Right atrium auricular region (tissue), 2 donors: Measurements from ENCODE around the gene SMIM38. TPM values are rescaled to one million over a fixed set of nuclear protein-coding genes. Genes with fewer than 3 reads are reported as not detected.

Experiments used
- DNase-seq: peaks from one replicate; pipeline ENCODE4 v3.0.0-alpha.2; 2019; ENCODE audit warnings: low spot score
- H3K27ac ChIP-seq, 2 donors: fragments of 200-600 bp; sonication (generic); 1 replicate in 1 of 2; 2 replicates in 1 of 2; pipeline ENCODE4 v1.5.1; 2016 to 2019
- H3K27me3 ChIP-seq, 2 donors: fragments of 200-600 bp; sonication (generic); one replicate each; pipeline versions ENCODE4 v1.5.1 to v1.6.0; 2017 to 2019
- H3K36me3 ChIP-seq: fragments of 200-600 bp; sonication (generic); one replicate; pipeline ENCODE4 v1.5.1; 2016
- H3K4me1 ChIP-seq, 2 donors: fragments of 200-600 bp; sonication (generic); one replicate each; pipeline versions ENCODE4 v1.5.1 to v1.6.0; 2017 to 2019
- H3K4me3 ChIP-seq, 2 donors: fragments of 200-600 bp; sonication (generic); 1 replicate in 1 of 2; 2 replicates in 1 of 2; pipeline ENCODE4 v1.5.1; 2017 to 2019; ENCODE audit warnings: mild to moderate bottlenecking in 1 of 2, moderate library complexity in 1 of 2
- H3K9me3 ChIP-seq, 2 donors: fragments of 200-600 bp; sonication (generic); one replicate each; pipeline ENCODE4 v1.5.1; 2019
- total RNA-seq, 2 donors: library from RNA; depleted of rRNA; stranded (reverse); fragments of >200 nt; gene quantifications; one replicate each; pipeline ENCODE4 v1.1.0, GENCODE V29; 2016
- TF ChIP-seq, protein P1 (sequence below), 2 donors: fragments of 200-600 bp; sonication (generic); IDR thresholded peaks; one replicate each; pipeline ENCODE4 v1.5.1; 2019; ENCODE audit warnings: antibody characterized with exemption in 2 of 2

The SMIM38 gene
- total RNA-seq, 2 donors from 2014 or later: 0.35 TPM; not detected in 1

DNA sequence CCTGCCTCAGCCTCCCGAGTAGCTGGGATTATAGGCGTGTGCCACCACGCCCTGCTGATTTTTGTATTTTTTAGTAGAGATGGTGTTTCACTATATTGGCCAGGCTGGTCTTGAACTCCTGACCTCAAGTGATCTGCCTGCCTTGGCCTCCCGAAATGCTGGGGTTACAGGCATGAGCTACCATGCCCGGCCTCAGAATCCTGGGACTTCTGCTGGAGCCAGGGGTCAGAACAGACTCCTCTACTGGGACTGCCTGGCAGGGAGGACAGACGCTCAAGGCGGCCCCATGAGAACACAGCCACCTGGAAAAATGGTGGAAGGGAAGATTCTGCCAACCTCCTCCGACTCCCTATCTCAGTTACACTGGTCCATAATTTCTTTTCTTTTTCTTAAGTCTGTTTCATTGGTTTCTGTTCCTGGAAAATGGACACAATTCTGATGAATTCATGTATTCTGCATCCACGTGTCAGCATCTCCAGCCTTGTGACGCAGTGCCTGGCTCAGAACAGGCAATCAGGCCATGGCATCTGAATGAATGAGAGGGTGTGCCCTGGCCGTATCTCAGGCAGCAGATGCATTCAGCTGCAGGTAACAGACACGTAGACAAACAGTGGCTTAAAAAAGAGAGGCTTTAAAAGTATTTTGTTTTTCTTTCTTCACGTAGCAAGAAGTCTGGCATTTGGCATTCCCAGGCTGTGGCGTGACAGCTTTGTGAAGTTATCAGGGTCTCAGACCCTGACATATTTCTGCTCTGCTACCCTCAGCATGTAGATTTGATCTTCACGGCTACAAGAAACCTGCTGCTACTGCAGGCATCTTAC is 4.8 kb downstream of the SMIM38 start:
- H3K27me3 ChIP-seq: no peaks in the 10 kb centered on the region
- H3K27ac ChIP-seq: no peak overlapping the region
- DNase-seq: no peak
- TF ChIP-seq, protein P1, sequence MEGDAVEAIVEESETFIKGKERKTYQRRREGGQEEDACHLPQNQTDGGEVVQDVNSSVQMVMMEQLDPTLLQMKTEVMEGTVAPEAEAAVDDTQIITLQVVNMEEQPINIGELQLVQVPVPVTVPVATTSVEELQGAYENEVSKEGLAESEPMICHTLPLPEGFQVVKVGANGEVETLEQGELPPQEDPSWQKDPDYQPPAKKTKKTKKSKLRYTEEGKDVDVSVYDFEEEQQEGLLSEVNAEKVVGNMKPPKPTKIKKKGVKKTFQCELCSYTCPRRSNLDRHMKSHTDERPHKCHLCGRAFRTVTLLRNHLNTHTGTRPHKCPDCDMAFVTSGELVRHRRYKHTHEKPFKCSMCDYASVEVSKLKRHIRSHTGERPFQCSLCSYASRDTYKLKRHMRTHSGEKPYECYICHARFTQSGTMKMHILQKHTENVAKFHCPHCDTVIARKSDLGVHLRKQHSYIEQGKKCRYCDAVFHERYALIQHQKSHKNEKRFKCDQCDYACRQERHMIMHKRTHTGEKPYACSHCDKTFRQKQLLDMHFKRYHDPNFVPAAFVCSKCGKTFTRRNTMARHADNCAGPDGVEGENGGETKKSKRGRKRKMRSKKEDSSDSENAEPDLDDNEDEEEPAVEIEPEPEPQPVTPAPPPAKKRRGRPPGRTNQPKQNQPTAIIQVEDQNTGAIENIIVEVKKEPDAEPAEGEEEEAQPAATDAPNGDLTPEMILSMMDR (IDR thresholded peaks at IDR 0.05): no peak
- H3K36me3 ChIP-seq: no peaks in the 10 kb centered on the region
- H3K9me3 ChIP-seq: peaks cover 0 to 8% of the 10 kb centered on the region in 2 donors
- peaks cover 0 to 43% of the 10 kb centered on the region in 2 donors for H3K4me1 ChIP-seq
- H3K4me3 ChIP-seq: no peak overlapping the region

DNA sequence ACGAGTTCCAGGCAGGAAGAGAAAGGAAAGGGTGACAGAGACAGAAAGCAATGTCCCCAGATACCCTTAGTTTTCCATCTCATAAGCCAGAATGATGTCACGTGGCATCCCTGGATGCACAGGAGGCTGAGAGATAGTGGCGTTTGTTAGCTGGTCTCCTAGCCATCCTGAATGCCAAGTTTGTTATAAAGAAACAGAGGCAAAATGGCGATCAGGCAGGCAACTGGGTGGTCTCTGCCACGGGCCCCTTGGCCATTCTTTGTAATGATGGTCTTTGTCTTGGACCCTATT is 5.3 kb downstream of the SMIM38 start:
- peaks cover 0 to 8% of the 10 kb centered on the region in 2 donors for H3K9me3 ChIP-seq
- TF ChIP-seq, protein P1 (IDR thresholded peaks at IDR 0.05): no peak
- peaks cover 0 to 40% of the 10 kb centered on the region in 2 donors for H3K4me1 ChIP-seq
- H3K27ac ChIP-seq: peak overlapping the region in 1 of 2 donors; percentile 15
- H3K4me3 ChIP-seq: no peak overlapping the region
- DNase-seq: no peak
- H3K27me3 ChIP-seq: no peaks in the 10 kb centered on the region
- H3K36me3 ChIP-seq: no peaks in the 10 kb centered on the region

DNA sequence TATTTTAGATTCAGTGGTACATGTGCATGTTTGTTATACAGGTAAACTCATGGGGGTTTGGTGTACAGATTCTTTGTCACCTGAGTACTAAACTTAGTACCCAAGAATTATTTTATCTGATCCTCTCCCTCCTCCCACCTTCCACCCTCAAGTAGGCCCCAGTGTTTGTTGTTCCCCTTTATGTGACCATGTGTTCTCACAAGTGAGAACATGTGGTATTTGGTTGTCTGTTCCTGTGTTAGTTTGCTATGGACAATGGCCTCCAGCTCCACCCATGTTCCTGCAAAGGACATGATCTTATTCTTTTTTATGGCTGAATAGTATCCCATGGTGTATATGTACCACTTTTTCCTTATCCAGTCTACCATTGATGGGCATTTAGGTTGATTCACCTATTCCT is 6.8 kb downstream of the SMIM38 start:
- Histone ChIP-seq H3K27ac (no peak overlapping the region), H3K4me3 (no peak overlapping the region), H3K27me3 (no peaks in the 10 kb centered on the region), H3K4me1 (peaks cover 0 to 38% of the 10 kb centered on the region in 2 donors), H3K9me3 (peaks cover 0 to 8% of the 10 kb centered on the region in 2 donors), H3K36me3 (no peaks in the 10 kb centered on the region)
- DNase-seq: no peak
- TF ChIP-seq, protein P1 (IDR thresholded peaks at IDR 0.05): no peak

DNA sequence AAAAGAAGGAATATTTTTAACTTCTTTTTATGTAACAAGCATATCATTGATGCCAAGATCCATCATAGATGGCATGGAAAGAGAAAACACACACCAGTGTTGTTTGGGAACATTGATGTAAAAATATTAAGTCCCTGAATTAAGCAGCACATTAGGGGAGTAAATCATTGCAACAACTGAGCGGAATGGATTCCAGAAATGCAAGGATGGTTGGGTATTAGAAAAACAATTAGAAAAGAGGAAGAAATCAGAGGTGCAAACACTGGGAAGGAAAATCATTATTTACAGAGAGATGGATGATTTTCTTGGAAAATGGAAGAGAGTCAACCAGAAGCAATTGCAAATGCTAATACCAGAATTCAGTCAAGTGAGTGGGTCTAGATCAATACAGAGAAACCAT is 8.1 kb downstream of the SMIM38 start:
- DNase-seq: no peak
- Histone ChIP-seq H3K9me3 (peaks cover 0 to 8% of the 10 kb centered on the region in 2 donors), H3K4me1 (peaks cover 0 to 26% of the 10 kb centered on the region in 2 donors), H3K36me3 (no peaks in the 10 kb centered on the region), H3K4me3 (no peak overlapping the region), H3K27ac (no peak overlapping the region), H3K27me3 (no peaks in the 10 kb centered on the region)
- TF ChIP-seq, protein P1 (IDR thresholded peaks at IDR 0.05): no peak

DNA sequence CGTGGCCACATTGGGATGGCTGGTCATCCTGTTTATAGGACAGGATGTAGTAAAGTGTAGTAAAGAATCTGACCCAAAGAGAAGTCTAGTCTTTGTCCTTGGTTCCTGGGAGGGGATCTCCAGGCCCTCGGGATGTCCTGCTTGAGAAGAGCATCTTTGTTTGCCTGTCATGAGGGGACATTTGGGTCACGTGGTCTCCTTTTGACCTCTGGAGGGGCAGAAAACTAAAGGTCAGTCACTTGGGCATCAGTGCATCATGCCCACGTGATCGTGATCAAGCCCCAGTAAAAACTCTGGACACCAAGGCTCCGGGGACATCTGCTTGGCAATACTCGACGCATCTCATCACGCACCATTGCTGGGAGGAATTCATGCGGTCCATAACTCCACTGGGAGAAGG is 9.1 kb downstream of the SMIM38 start:
- TF ChIP-seq, protein P1 (IDR thresholded peaks at IDR 0.05): no peak
- peaks cover 0 to 8% of the 10 kb centered on the region in 2 donors for H3K9me3 ChIP-seq
- no peak overlapping the region for H3K27ac ChIP-seq
- H3K4me3 ChIP-seq: no peak overlapping the region
- no peaks in the 10 kb centered on the region for H3K36me3 ChIP-seq
- no peak for DNase-seq
- H3K27me3 ChIP-seq: no peaks in the 10 kb centered on the region
- H3K4me1 ChIP-seq: peaks cover 0 to 26% of the 10 kb centered on the region in 2 donors

DNA sequence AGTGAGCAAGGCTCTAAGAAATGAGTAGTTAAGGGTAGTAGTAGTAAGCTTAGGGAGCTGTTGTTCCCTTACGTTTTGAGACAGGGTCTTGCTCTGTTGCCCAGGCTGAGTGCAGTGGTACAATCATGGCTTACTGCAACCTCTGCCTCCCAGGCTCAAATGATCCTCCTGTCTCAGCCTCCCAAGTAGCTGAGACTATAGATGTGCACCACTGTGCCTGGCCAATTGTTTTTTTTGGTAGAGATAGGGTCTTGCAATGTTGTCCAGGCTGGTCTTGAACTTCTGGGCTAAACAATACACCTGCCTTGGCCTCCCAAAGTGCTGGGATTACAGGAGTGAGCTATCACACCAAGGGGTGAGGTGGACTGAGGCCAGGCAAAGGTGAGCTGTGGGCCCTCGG is 10.0 kb downstream of the SMIM38 start:
- no peak overlapping the region for H3K27ac ChIP-seq

More for the DNA sequence above, 10.0 kb downstream of the SMIM38 start:
- Histone ChIP-seq H3K36me3 (no peaks in the 10 kb centered on the region), H3K4me3 (no peak overlapping the region), H3K4me1 (peaks cover 0 to 21% of the 10 kb centered on the region in 2 donors), H3K27me3 (no peaks in the 10 kb centered on the region), H3K9me3 (peaks cover 0 to 8% of the 10 kb centered on the region in 2 donors)
- TF ChIP-seq, protein P1 (IDR thresholded peaks at IDR 0.05): no peak
- no peak for DNase-seq
